Activated CD4-positive, alpha-beta T cell treated with anti-CD3 and anti-CD28 coated beads, Interleukin-2, amount 50 U/mL, for 16 hours (primary cell): Measurements from ENCODE around the gene PITPNC1.

Source experiments
- DNase-seq: peaks from one replicate; pipeline ENCODE4 v3.0.0-alpha.2; 2020

The PITPNC1 gene

GRCh38 chr17:67520252-67520906, 143.3 kb downstream of the PITPNC1 start:
- DNase-seq, result no peak

GRCh38 chr17:67520916-67521774, 144.1 kb downstream of the PITPNC1 start:
- no peak for DNase-seq

GRCh38 chr17:67521775-67522069, 144.6 kb downstream of the PITPNC1 start:
- no peak for DNase-seq

GRCh38 chr17:67523101-67523500, 146.0 kb downstream of the PITPNC1 start:
- DNase-seq, result no peak

- DNase-seq, result no peak
These were observed 148.4 kb downstream of the PITPNC1 start for GRCh38 chr17:67525239-67526135.

GRCh38 chr17:67526700-67527099, 149.6 kb downstream of the PITPNC1 start:
- no peak for DNase-seq

- DNase-seq, result no peak
These were observed 151.8 kb downstream of the PITPNC1 start for GRCh38 chr17:67528751-67529436.

- no peak for DNase-seq
These were observed 154.2 kb downstream of the PITPNC1 start for GRCh38 chr17:67531291-67531690.

GRCh38 chr17:67532326-67532871, 155.3 kb downstream of the PITPNC1 start:
- no peak for DNase-seq

GRCh38 chr17:67534941-67535340, 157.9 kb downstream of the PITPNC1 start:
- DNase-seq, result no peak

GRCh38 chr17:67542219-67543114, 165.4 kb downstream of the PITPNC1 start:
- DNase-seq, result no peak

- no peak for DNase-seq
These were observed 167.4 kb downstream of the PITPNC1 start for GRCh38 chr17:67544364-67544955.

GRCh38 chr17:67546578-67547527, 169.8 kb downstream of the PITPNC1 start:
- no peak for DNase-seq

GRCh38 chr17:67548693-67549092, 171.6 kb downstream of the PITPNC1 start:
- no peak for DNase-seq

- no peak for DNase-seq
These were observed 172.7 kb downstream of the PITPNC1 start for GRCh38 chr17:67549820-67550219.

GRCh38 chr17:67554634-67555033, 177.6 kb downstream of the PITPNC1 start:
- DNase-seq, result no peak

GRCh38 chr17:67555855-67556254, 178.8 kb downstream of the PITPNC1 start:
- no peak for DNase-seq

- DNase-seq, result no peak
These were observed 180.2 kb downstream of the PITPNC1 start for GRCh38 chr17:67557052-67557845.

- no peak for DNase-seq
These were observed 180.8 kb downstream of the PITPNC1 start for GRCh38 chr17:67557921-67558320.
